Measurements from ENCODE around the gene HMGN2. TPM values are rescaled to one million over a fixed set of nuclear protein-coding genes. Genes with fewer than 3 reads are reported as not detected.

Gene HMGN2
- total RNA-seq, 1 experiment from 2014 or later, result 421 TPM

DNA sequence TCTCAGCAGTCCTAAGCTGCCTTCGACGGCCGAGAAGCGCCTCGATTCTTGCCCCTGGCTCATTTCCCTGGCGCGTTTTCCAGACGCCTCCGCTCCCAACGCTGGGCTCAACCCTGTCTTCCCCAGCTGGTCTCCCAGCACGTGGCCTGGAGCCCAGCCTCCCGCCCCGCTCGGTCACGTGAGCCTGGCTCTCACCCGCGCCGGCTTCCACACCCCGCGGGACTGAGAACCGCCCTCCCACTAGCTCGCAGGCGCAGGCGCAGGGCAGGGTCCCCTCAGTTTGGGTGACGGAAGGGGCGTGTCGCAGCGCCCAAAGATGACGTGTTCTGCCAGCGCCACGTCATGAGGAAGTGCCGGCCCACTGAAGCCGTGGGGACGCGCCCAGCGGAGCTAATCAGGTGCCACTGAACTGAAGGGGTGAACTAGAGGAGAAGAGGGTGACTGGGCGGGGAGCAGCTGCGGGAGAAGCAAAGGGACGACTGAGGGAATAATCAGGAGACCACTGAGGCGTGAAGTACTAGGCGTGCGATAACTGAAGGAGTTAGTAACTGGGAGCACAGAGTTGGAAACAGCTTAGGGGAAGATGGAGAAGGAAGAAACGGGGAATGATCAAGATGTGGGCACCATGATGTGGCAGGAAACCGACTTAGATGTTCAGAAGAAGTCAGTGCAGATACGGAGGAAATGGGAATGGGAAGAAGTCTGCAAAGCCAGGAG, 40.1 kb upstream of the HMGN2 start, which contains the start of gene DHDDS:
DHDDS (plus strand) TSS at position 343 of the 717 bp plus-strand sequence. CDS start 625 bp downstream, outside the sequence.
- intact Hi-C loops (cut with micrococcal nuclease; ENCODE audit: unreplicated experiment), result loop anchor here (1.0 to 5.0 kb wide), 3 partner anchors 13 to 80 kb away; partner anchors contain the start of gene CRYBG2

DNA sequence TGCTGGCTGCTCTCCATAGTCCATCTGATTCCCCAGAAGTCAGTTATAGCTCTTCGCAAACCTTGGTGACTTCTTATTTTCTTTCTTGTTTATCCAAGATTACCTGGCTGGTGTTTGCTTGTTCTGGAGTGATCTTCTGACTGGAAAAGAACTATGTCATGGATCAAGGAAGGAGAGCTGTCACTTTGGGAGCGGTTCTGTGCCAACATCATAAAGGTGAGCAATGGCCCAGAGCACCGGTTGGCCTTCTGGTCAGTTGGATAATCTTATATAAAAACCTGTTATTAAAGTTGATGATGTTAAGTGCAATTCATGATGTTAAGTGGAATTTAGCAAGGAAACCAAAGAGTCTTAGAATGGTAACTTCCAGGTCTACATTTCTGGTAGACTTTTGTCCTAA, 39.4 kb upstream of the HMGN2 start:
- POLR2A ChIA-PET, result interaction anchor here (0.8 to 1.7 kb wide), 5 partner anchors 16 to 82 kb away, joined by 3 to 8 read pairs (median 3); partner anchors contain the start of genes CRYBG2 and HMGN2
- TF ChIP-seq, protein P1, sequence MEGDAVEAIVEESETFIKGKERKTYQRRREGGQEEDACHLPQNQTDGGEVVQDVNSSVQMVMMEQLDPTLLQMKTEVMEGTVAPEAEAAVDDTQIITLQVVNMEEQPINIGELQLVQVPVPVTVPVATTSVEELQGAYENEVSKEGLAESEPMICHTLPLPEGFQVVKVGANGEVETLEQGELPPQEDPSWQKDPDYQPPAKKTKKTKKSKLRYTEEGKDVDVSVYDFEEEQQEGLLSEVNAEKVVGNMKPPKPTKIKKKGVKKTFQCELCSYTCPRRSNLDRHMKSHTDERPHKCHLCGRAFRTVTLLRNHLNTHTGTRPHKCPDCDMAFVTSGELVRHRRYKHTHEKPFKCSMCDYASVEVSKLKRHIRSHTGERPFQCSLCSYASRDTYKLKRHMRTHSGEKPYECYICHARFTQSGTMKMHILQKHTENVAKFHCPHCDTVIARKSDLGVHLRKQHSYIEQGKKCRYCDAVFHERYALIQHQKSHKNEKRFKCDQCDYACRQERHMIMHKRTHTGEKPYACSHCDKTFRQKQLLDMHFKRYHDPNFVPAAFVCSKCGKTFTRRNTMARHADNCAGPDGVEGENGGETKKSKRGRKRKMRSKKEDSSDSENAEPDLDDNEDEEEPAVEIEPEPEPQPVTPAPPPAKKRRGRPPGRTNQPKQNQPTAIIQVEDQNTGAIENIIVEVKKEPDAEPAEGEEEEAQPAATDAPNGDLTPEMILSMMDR (IDR thresholded peaks at IDR 0.05; ENCODE audit: insufficient read depth in 1 of 2, low read depth in 1 of 2, low read length in 1 of 2, severe bottlenecking in 1 of 2, unreplicated experiment in 1 of 2), result no peak
- CTCF ChIA-PET, result interaction anchor here (0.7 to 1.3 kb wide), 4 partner anchors 16 to 198 kb away, joined by 5 to 15 read pairs (median 9); partner anchors contain the start of gene CEP85
- H3K27me3 ChIP-seq (replicated peaks; ENCODE audit: control insufficient read depth, insufficient read depth, low read length), result no peaks in the 10 kb centered on the region
- H3K9me3 ChIP-seq, result no peaks in the 10 kb centered on the region
- BruUV-seq (replicated peaks), result no TSS peak
- H3K36me3 Mint-ChIP-seq (ENCODE audit: insufficient read depth, unreplicated experiment), result peaks cover 18% of the 10 kb centered on the region
- no peak for DNase-seq
- peak overlapping the region; percentile 94 for H3K27ac Mint-ChIP-seq (ENCODE audit: unreplicated experiment)
- H3K4me1 Mint-ChIP-seq (ENCODE audit: low read depth, unreplicated experiment), result no peaks in the 10 kb centered on the region
- H3K4me3 Mint-ChIP-seq (ENCODE audit: unreplicated experiment), result peak overlapping the region; percentile 95
- intact Hi-C loops (cut with micrococcal nuclease; ENCODE audit: unreplicated experiment), result loop anchor here (1.0 to 5.0 kb wide), 3 partner anchors 13 to 80 kb away; partner anchors contain the start of gene CRYBG2
- H3K27me3 Mint-ChIP-seq (ENCODE audit: insufficient read depth, unreplicated experiment), result no peaks in the 10 kb centered on the region
- H3K9me3 Mint-ChIP-seq (ENCODE audit: unreplicated experiment), result no peaks in the 10 kb centered on the region
- no peaks in the 10 kb centered on the region for H3K36me3 ChIP-seq (ENCODE audit: control insufficient read depth, insufficient read depth, low read length)
- H3K4me1 ChIP-seq, result peaks cover 6% of the 10 kb centered on the region
- peak overlapping the region; percentile 78 for H3K4me3 ChIP-seq (ENCODE audit: low read depth, low read length)

More for the DNA sequence above, 40.1 kb upstream of the HMGN2 start, which contains the start of gene DHDDS:
- H3K4me1 Mint-ChIP-seq (ENCODE audit: low read depth, unreplicated experiment), result no peaks in the 10 kb centered on the region
- peak; percentile 97 for DNase-seq
- POLR2A ChIA-PET, result interaction anchor here (0.5 to 1.7 kb wide), 11 partner anchors 8 to 800 kb away, joined by 3 to 10 read pairs (median 4); partner anchors contain the start of genes CRYBG2, HMGN2 and PAFAH2
- H3K4me3 Mint-ChIP-seq (ENCODE audit: unreplicated experiment), result peak within 1 kb of the TSS; percentile 95
- no TSS peak for BruUV-seq (replicated peaks)
- Histone ChIP-seq H3K36me3 (ENCODE audit: control insufficient read depth, insufficient read depth, low read length) (no peaks in the 10 kb centered on the region), H3K4me3 (ENCODE audit: low read depth, low read length) (peak within 1 kb of the TSS; percentile 78), H3K4me1 (peaks cover 6% of the 10 kb centered on the region), H3K27me3 (replicated peaks; ENCODE audit: control insufficient read depth, insufficient read depth, low read length) (no peaks in the 10 kb centered on the region), H3K9me3 (no peaks in the 10 kb centered on the region)
- H3K27me3 Mint-ChIP-seq (ENCODE audit: insufficient read depth, unreplicated experiment), result no peaks in the 10 kb centered on the region
- CTCF ChIA-PET, result interaction anchor here (0.5 to 1.3 kb wide), 8 partner anchors 15 to 1903 kb away, joined by 3 to 15 read pairs (median 6); partner anchors contain the start of genes CEP85 and HMGN2
- TF ChIP-seq, protein P1 (IDR thresholded peaks at IDR 0.05; ENCODE audit: insufficient read depth in 1 of 2, low read depth in 1 of 2, low read length in 1 of 2, severe bottlenecking in 1 of 2, unreplicated experiment in 1 of 2), result no peak
- H3K27ac Mint-ChIP-seq (ENCODE audit: unreplicated experiment), result peak within 1 kb of the TSS; percentile 94
- peaks cover 18% of the 10 kb centered on the region for H3K36me3 Mint-ChIP-seq (ENCODE audit: insufficient read depth, unreplicated experiment)
- H3K9me3 Mint-ChIP-seq (ENCODE audit: unreplicated experiment), result no peaks in the 10 kb centered on the region

DNA sequence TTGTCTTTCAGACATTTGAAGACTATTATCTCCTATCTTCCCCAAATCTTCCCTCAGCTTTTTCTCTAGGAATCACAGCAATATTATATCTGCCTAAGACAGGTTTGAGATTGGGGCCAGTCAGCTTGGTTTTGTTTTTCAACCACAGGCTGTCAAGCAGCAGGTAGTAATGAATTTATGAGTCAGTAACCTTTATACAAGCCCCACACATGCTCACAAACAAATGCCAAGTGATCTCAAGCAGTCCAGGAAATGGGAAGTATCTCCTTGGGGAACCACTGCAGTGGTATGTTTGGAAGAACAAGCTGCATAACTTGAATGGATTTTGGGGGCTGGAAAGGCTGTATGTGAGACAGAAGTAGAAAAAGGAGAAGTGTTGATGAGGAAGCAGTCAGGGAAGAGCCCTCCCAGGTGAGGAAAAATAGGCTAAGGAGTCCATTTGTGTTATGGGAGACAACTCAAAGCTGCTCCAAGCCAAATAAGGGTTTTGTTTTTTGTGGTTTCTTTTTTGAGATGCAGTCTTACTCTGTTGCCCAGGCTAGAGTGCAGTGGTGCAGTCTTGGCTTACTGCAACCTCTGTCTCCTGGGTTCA, 38.0 kb upstream of the HMGN2 start:
- no peaks in the 10 kb centered on the region for H3K9me3 ChIP-seq
- H3K4me1 ChIP-seq, result peaks cover 6% of the 10 kb centered on the region
- DNase-seq, result no peak
- Mint-ChIP-seq H3K36me3 (ENCODE audit: insufficient read depth, unreplicated experiment) (peaks cover 29% of the 10 kb centered on the region), H3K27ac (ENCODE audit: unreplicated experiment) (no peak overlapping the region), H3K4me1 (ENCODE audit: low read depth, unreplicated experiment) (no peaks in the 10 kb centered on the region), H3K27me3 (ENCODE audit: insufficient read depth, unreplicated experiment) (no peaks in the 10 kb centered on the region), H3K9me3 (ENCODE audit: unreplicated experiment) (no peaks in the 10 kb centered on the region), H3K4me3 (ENCODE audit: unreplicated experiment) (no peak overlapping the region)
- CTCF ChIA-PET, result no interaction called here
- H3K4me3 ChIP-seq (ENCODE audit: low read depth, low read length), result no peak overlapping the region
- TF ChIP-seq, protein P1 (IDR thresholded peaks at IDR 0.05; ENCODE audit: insufficient read depth in 1 of 2, low read depth in 1 of 2, low read length in 1 of 2, severe bottlenecking in 1 of 2, unreplicated experiment in 1 of 2), result no peak
- POLR2A ChIA-PET, result no interaction called here
- H3K27me3 ChIP-seq (replicated peaks; ENCODE audit: control insufficient read depth, insufficient read depth, low read length), result no peaks in the 10 kb centered on the region
- intact Hi-C loops (cut with micrococcal nuclease; ENCODE audit: unreplicated experiment), result loop anchor here (5.0 kb wide), 1 partner anchor 82 kb away; the partner anchor contains the start of gene CRYBG2
- no TSS peak for BruUV-seq (replicated peaks)
- H3K36me3 ChIP-seq (ENCODE audit: control insufficient read depth, insufficient read depth, low read length), result no peaks in the 10 kb centered on the region

Measured in Caco-2 (cell line).